HepG2 (cell line): Measurements from ENCODE around the gene SMLR1. TPM values are rescaled to one million over a fixed set of nuclear protein-coding genes. Genes with fewer than 3 reads are reported as not detected.

Experiments used
- ARID2 ChIP-seq: sonication (generic); formaldehyde crosslinking; IDR thresholded peaks from 2 replicates; pipeline ENCODE4 v1.8.1; 2022; ENCODE audit warnings: mild to moderate bottlenecking, missing genetic modification reagents, borderline replicate concordance
- ETV6 ChIP-seq: sonication (generic); formaldehyde crosslinking; conservative IDR thresholded peaks from 2 replicates; pipeline ENCODE4 v1.4.0; 2020; ENCODE audit warnings: missing genetic modification reagents
- FLYWCH1 ChIP-seq: sonication (generic); formaldehyde crosslinking; IDR thresholded peaks from 2 replicates; pipeline ENCODE4 v1.8.1; 2023; ENCODE audit warnings: mild to moderate bottlenecking, missing genetic modification reagents
- GRHL1 ChIP-seq: sonication (generic); formaldehyde crosslinking; conservative IDR thresholded peaks from 2 replicates; pipeline ENCODE4 v1.8.0; 2022; ENCODE audit warnings: missing genetic modification reagents
- HOXD1 ChIP-seq: sonication (generic); formaldehyde crosslinking; IDR thresholded peaks from 2 replicates; pipeline ENCODE4 v1.5.0; 2020; ENCODE audit warnings: missing genetic modification reagents
- IRX3 ChIP-seq: sonication (generic); formaldehyde crosslinking; IDR thresholded peaks from 2 replicates; pipeline ENCODE4 v1.8.1; 2023; ENCODE audit warnings: mild to moderate bottlenecking, low read depth, missing genetic modification reagents, borderline replicate concordance
- MLLT10 ChIP-seq: sonication (generic); formaldehyde crosslinking; IDR thresholded peaks from 2 replicates; pipeline ENCODE4 v1.4.0; 2020; ENCODE audit warnings: missing genetic modification reagents
- NFE2L1 ChIP-seq: sonication (generic); formaldehyde crosslinking; IDR thresholded peaks from 2 replicates; pipeline ENCODE4 v1.4.0; 2020; ENCODE audit warnings: missing genetic modification reagents, mild to moderate bottlenecking, borderline replicate concordance
- POLR2AphosphoS2 ChIP-seq: IDR thresholded peaks from 2 replicates; pipeline ENCODE4 v1.6.1; 2011; ENCODE audit warnings: low read depth, low read length, improper control_type of control experiment
- REXO4 ChIP-seq: sonication (generic); formaldehyde crosslinking; IDR thresholded peaks from 2 replicates; pipeline ENCODE4 v1.8.0; 2022; ENCODE audit warnings: missing genetic modification reagents, mild to moderate bottlenecking, borderline replicate concordance
- SMAD1 ChIP-seq: sonication (generic); formaldehyde crosslinking; IDR thresholded peaks from 2 replicates; pipeline ENCODE4 v1.4.0; 2020; ENCODE audit warnings: missing genetic modification reagents, low read depth, mild to moderate bottlenecking, borderline replicate concordance
- SYNCRIP ChIP-seq: fragments of 200-400 bp; formaldehyde crosslinking; IDR thresholded peaks from 2 replicates; pipeline ENCODE4 v1.6.1; 2018; ENCODE audit warnings: mild to moderate bottlenecking, low read depth, low read length; ENCODE audit not compliant: insufficient read depth
- TAF1 ChIP-seq: sonication (generic); formaldehyde crosslinking; IDR thresholded peaks from 2 replicates; pipeline ENCODE4 v1.4.0; 2020; ENCODE audit warnings: missing genetic modification reagents
- TCF12 ChIP-seq, 2 experiments: fragments of 450-650 bp in 1 of 2; sonication (generic) in 1 of 2; formaldehyde crosslinking in 1 of 2; IDR thresholded peaks; 2 replicates each; pipeline versions ENCODE4 v1.6.1 to v1.8.0; 2017 to 2022; ENCODE audit warnings: antibody characterized with exemption in 1 of 2, mild to moderate bottlenecking in 1 of 2, missing genetic modification reagents in 1 of 2, moderate library complexity in 1 of 2
- TOE1 ChIP-seq: sonication (generic); formaldehyde crosslinking; IDR thresholded peaks from 2 replicates; pipeline ENCODE4 v1.4.0; 2020; ENCODE audit warnings: mild to moderate bottlenecking, missing genetic modification reagents
- ZNF235 ChIP-seq: sonication (generic); formaldehyde crosslinking; IDR thresholded peaks from 2 replicates; pipeline ENCODE4 v1.8.1; 2023; ENCODE audit warnings: mild to moderate bottlenecking, missing genetic modification reagents, borderline replicate concordance
- ZNF562 ChIP-seq: sonication (generic); formaldehyde crosslinking; IDR thresholded peaks from 2 replicates; pipeline ENCODE4 v1.8.0; 2022; ENCODE audit warnings: missing genetic modification reagents, borderline replicate concordance
- polyA plus RNA-seq, 8 experiments: library from polyadenylated mRNA; depleted of rRNA in 3 of 8; stranded (reverse) in 7 of 8; unstranded in 1 of 8; fragments of >200 nt; fragmentation: Illumina TruSeq in 4 of 8; extraction: Trizol in 4 of 8; gene quantifications; 2 replicates each; pipeline versions ENCODE4 v1.2.1 to v1.2.3, GENCODE V29; 2011 to 2016; ENCODE audit warnings: low read depth in 4 of 8, missing spikeins in 1 of 8, mixed read lengths in 1 of 8; ENCODE audit not compliant: insufficient read depth in 1 of 8
- total RNA-seq, 5 experiments: library from RNA; depleted of rRNA; stranded (reverse); fragments of >200 nt; fragmentation: Illumina TruSeq; extraction: Trizol; gene quantifications; 2 replicates each; pipeline ENCODE4 v1.2.3, GENCODE V29; 2016; ENCODE audit warnings: low read depth in 1 of 5
- TF ChIP-seq, protein P1 (sequence below): sonication (generic); formaldehyde crosslinking; IDR thresholded peaks from 2 replicates; pipeline ENCODE4 v1.8.1; 2022; ENCODE audit warnings: low read depth, mild to moderate bottlenecking, missing genetic modification reagents
- TF ChIP-seq, protein P2 (sequence below): sonication (generic); formaldehyde crosslinking; IDR thresholded peaks from 2 replicates; pipeline ENCODE4 v1.4.0; 2020; ENCODE audit warnings: mild to moderate bottlenecking, missing genetic modification reagents

SMLR1 gene
- total and polyA plus RNA-seq, 2 of the 13 experiments (the other 11 are each of a cell fraction or from before 2014, with no cell fraction given): 41.8 to 104 TPM

DNA sequence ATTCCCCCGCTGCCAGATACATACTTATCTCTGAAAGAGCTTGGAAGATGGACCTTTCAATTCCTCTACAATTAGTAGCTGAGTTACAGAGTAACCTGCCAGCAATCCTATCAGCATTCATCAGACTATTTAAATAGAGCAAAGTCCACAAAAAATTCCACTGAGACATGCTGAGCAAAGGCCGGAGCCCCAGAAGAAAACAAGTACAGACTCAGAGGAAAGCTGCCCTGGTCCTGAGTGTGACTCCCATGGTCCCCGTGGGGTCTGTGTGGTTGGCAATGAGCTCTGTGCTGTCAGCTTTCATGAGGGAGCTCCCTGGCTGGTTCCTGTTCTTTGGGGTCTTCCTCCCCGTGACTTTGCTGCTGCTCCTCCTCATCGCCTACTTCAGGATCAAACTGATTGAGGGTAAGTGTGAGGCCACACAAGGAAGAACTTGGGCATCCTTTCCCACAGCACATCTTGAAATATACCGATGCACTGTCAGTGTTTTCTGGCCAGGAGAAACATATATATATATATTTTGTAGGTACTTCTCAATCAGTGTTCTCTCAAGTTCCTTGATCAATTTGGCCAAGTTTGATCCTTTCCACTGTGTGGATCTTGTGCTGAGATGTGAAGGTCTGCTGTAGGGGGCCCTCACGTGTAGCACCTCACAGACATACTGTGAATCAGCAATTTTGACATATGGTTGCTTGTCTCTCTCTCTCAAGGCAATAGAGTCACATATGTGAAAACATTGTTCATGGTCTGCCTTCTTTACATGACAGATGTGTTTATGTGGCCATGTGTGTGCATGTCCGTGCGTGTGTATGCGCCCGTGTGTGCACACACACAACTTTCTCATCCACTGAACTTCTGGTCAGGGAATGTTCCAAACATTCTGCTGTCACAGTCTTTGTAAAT lies at the start of gene SMLR1 (continued):
- TF ChIP-seq TCF12 (IDR thresholded peaks at IDR 0.05): no peak
- TF ChIP-seq TCF12 (CRISPR knock-in tag; IDR thresholded peaks at IDR 0.05): no peak
- no peak for TF ChIP-seq FLYWCH1 (CRISPR knock-in tag)
- TF ChIP-seq, protein P1, sequence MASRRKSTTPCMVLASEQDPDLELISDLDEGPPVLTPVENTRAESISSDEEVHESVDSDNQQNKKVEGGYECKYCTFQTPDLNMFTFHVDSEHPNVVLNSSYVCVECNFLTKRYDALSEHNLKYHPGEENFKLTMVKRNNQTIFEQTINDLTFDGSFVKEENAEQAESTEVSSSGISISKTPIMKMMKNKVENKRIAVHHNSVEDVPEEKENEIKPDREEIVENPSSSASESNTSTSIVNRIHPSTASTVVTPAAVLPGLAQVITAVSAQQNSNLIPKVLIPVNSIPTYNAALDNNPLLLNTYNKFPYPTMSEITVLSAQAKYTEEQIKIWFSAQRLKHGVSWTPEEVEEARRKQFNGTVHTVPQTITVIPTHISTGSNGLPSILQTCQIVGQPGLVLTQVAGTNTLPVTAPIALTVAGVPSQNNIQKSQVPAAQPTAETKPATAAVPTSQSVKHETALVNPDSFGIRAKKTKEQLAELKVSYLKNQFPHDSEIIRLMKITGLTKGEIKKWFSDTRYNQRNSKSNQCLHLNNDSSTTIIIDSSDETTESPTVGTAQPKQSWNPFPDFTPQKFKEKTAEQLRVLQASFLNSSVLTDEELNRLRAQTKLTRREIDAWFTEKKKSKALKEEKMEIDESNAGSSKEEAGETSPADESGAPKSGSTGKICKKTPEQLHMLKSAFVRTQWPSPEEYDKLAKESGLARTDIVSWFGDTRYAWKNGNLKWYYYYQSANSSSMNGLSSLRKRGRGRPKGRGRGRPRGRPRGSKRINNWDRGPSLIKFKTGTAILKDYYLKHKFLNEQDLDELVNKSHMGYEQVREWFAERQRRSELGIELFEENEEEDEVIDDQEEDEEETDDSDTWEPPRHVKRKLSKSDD (CRISPR knock-in tag): no peak; the same call in 1 of the 2 replicates
- TF ChIP-seq SMAD1: no peak
- peak; percentile 88 for TF ChIP-seq TAF1 (CRISPR knock-in tag)
- TF ChIP-seq ZNF235 (CRISPR knock-in tag): no peak
- no peak for TF ChIP-seq NFE2L1 (CRISPR knock-in tag)
- TF ChIP-seq TOE1 (CRISPR knock-in tag): no peak
- peak; percentile 94 for TF ChIP-seq ARID2 (CRISPR knock-in tag)
- no peak for TF ChIP-seq REXO4 (CRISPR knock-in tag)
- TF ChIP-seq MLLT10: no peak
- TF ChIP-seq SYNCRIP: no peak
- TF ChIP-seq, protein P2, sequence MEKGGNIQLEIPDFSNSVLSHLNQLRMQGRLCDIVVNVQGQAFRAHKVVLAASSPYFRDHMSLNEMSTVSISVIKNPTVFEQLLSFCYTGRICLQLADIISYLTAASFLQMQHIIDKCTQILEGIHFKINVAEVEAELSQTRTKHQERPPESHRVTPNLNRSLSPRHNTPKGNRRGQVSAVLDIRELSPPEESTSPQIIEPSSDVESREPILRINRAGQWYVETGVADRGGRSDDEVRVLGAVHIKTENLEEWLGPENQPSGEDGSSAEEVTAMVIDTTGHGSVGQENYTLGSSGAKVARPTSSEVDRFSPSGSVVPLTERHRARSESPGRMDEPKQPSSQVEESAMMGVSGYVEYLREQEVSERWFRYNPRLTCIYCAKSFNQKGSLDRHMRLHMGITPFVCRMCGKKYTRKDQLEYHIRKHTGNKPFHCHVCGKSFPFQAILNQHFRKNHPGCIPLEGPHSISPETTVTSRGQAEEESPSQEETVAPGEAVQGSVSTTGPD: no peak
- TF ChIP-seq HOXD1 (CRISPR knock-in tag): peak; percentile 52; the same call in 1 of the 2 replicates
- no peak for TF ChIP-seq ZNF562 (CRISPR knock-in tag)
- TF ChIP-seq POLR2AphosphoS2: 0 out of 2 replicates have a peak, but pooled peaks have one; percentile 50
- TF ChIP-seq ETV6 (CRISPR knock-in tag): no peak
- TF ChIP-seq GRHL1 (CRISPR knock-in tag): no peak
- TF ChIP-seq IRX3 (CRISPR knock-in tag): 0 out of 2 replicates have a peak, but pooled peaks have one; percentile 47
